ENCODE data around the gene CASP7.
A peak's percentile ranks its signal among the peaks of the same experiment; 100 is the strongest.
"Not testable (repeated sequence)": the region's sequence is repeated elsewhere in the genome, so short reads cannot be mapped to it uniquely, and the experiment has no call there.

The CASP7 gene

GRCh38 chr10:113679463-113680189 lies at the start of gene CASP7:
TSS of gene CASP7 (plus strand) at chr10:113679912. CDS start at chr10:113697494, 17,582 bp downstream.
- peak; percentile 82 for DNase-seq (ENCODE audit: low read depth)

- DNase-seq (ENCODE audit: low read depth): no peak
Observed at GRCh38 chr10:113630929-113631533, 48.7 kb upstream of the CASP7 start.

GRCh38 chr10:113631684-113632367 lies 47.9 kb upstream of the CASP7 start:
- DNase-seq (ENCODE audit: low read depth): no peak

GRCh38 chr10:113639966-113640365 lies 39.7 kb upstream of the CASP7 start:
- DNase-seq (ENCODE audit: low read depth): no peak

GRCh38 chr10:113641702-113642101 lies 38.0 kb upstream of the CASP7 start:
- DNase-seq (ENCODE audit: low read depth): no peak

GRCh38 chr10:113643183-113643582 lies 36.5 kb upstream of the CASP7 start:
- no peak for DNase-seq (ENCODE audit: low read depth)

- no peak for DNase-seq (ENCODE audit: low read depth)
Observed at GRCh38 chr10:113644185-113645120, 35.3 kb upstream of the CASP7 start.

- DNase-seq (ENCODE audit: low read depth): no peak
Observed at GRCh38 chr10:113646336-113647201, 33.1 kb upstream of the CASP7 start.

- no peak for DNase-seq (ENCODE audit: low read depth)
Observed at GRCh38 chr10:113647812-113648211, 31.9 kb upstream of the CASP7 start.

GRCh38 chr10:113648478-113648877 lies 31.2 kb upstream of the CASP7 start:
- no peak for DNase-seq (ENCODE audit: low read depth)

GRCh38 chr10:113650172-113650571 lies 29.5 kb upstream of the CASP7 start:
- no peak for DNase-seq (ENCODE audit: low read depth)

- no peak for DNase-seq (ENCODE audit: low read depth)
Observed at GRCh38 chr10:113651021-113651420, 28.7 kb upstream of the CASP7 start.

- no peak for DNase-seq (ENCODE audit: low read depth)
Observed at GRCh38 chr10:113651898-113652297, 27.8 kb upstream of the CASP7 start.

- DNase-seq (ENCODE audit: low read depth): not testable (repeated sequence)
Observed at GRCh38 chr10:113652456-113652855, 27.3 kb upstream of the CASP7 start.

- no peak for DNase-seq (ENCODE audit: low read depth)
Observed at GRCh38 chr10:113656896-113657295, 22.8 kb upstream of the CASP7 start.

- no peak for DNase-seq (ENCODE audit: low read depth)
Observed at GRCh38 chr10:113657544-113657943, 22.2 kb upstream of the CASP7 start.

- DNase-seq (ENCODE audit: low read depth): no peak
Observed at GRCh38 chr10:113661332-113661731, 18.4 kb upstream of the CASP7 start.

- no peak for DNase-seq (ENCODE audit: low read depth)
Observed at GRCh38 chr10:113663142-113663541, 16.6 kb upstream of the CASP7 start.

GRCh38 chr10:113663908-113664307 lies 15.8 kb upstream of the CASP7 start, which contains the start of gene NRAP:
TSS of gene NRAP (minus strand) at chr10:113664041. CDS start at chr10:113663882, 159 bp downstream.
- DNase-seq (ENCODE audit: low read depth): no peak

- DNase-seq (ENCODE audit: low read depth): no peak
Observed at GRCh38 chr10:113665352-113665751, 14.4 kb upstream of the CASP7 start.

- no peak for DNase-seq (ENCODE audit: low read depth)
Observed at GRCh38 chr10:113665806-113666354, 13.8 kb upstream of the CASP7 start.

Measured in activated T-cell treated with anti-CD3 and anti-CD28 coated beads for 48 hours (primary cell).